ENCODE data around the gene NRARP. TPM values are rescaled to one million over a fixed set of nuclear protein-coding genes. Genes with fewer than 3 reads are reported as not detected.
A peak's percentile ranks its signal among the peaks of the same experiment; 100 is the strongest.

The NRARP gene
- total and polyA plus RNA-seq, 2 of the 13 experiments (the other 11 are each of a cell fraction or from before 2014, with no cell fraction given), result 0.22 to 0.46 TPM

DNA sequence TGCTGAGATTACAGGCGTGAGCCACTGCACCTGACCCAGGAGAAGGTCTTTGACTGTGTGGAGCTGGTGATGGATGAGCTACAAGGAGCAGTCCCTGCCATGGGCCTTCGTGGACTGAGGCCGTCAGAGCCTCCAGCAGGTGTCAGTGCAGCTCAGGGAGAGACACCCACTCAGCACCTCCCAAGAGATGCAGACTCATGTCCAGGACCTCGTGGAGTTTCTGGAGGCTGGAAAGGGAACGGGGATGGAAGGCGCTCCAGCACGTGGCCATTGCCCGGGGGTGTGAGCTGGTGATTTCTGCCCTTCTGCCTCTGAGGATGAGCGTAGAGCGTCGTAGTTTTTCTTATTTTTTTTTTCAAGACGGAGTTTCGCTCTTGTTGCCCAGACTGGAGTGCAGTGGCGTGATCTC lies 15.1 kb downstream of the NRARP start (continued):
- TF ChIP-seq PAX8 (CRISPR knock-in tag; IDR thresholded peaks at IDR 0.05; ENCODE audit: borderline replicate concordance) (no peak), NR2C2 (CRISPR knock-in tag; IDR thresholded peaks at IDR 0.05; ENCODE audit: borderline replicate concordance) (no peak), RARG (CRISPR knock-in tag; IDR thresholded peaks at IDR 0.05; ENCODE audit: low read depth) (no peak), NR2F6 (IDR thresholded peaks at IDR 0.05) (no peak), NR2F6 (CRISPR knock-in tag; IDR thresholded peaks at IDR 0.05) (peak; percentile 34; the same call in 1 of the 2 replicates), LCORL (IDR thresholded peaks at IDR 0.05) (no peak), LCORL (CRISPR knock-in tag; IDR thresholded peaks at IDR 0.05) (no peak), ZNF670 (CRISPR knock-in tag; IDR thresholded peaks at IDR 0.05; ENCODE audit: borderline replicate concordance) (no peak), MXD4 (CRISPR knock-in tag; IDR thresholded peaks at IDR 0.05) (no peak), RCOR2 (CRISPR knock-in tag; IDR thresholded peaks at IDR 0.05) (no peak), SAP130 (CRISPR knock-in tag; IDR thresholded peaks at IDR 0.05; ENCODE audit: low read depth) (peak; percentile 59; the same call in 1 of the 2 replicates), ZNF329 (CRISPR knock-in tag; IDR thresholded peaks at IDR 0.05; ENCODE audit: low read depth) (no peak), THAP11 (CRISPR knock-in tag; IDR thresholded peaks at IDR 0.05) (peak; percentile 59), TEAD3 (CRISPR knock-in tag; optimal IDR thresholded peaks at IDR 0.05; ENCODE audit: borderline replicate concordance) (peak; percentile 24), NFKBIZ (CRISPR knock-in tag; IDR thresholded peaks at IDR 0.05) (no peak), RFX5 (IDR thresholded peaks at IDR 0.05; ENCODE audit: low read depth, low read length) (no peak), THAP9 (CRISPR knock-in tag; IDR thresholded peaks at IDR 0.05; ENCODE audit: borderline replicate concordance) (0 out of 2 replicates have a peak, but pooled peaks have one; percentile 24), MXD3 (CRISPR knock-in tag; IDR thresholded peaks at IDR 0.05) (peak; percentile 18; the same call in 1 of the 2 replicates), NFE2L2 (IDR thresholded peaks at IDR 0.05; ENCODE audit: low read length) (no peak), MNT (IDR thresholded peaks at IDR 0.05) (peak; percentile 64)
- TF ChIP-seq, protein P1, sequence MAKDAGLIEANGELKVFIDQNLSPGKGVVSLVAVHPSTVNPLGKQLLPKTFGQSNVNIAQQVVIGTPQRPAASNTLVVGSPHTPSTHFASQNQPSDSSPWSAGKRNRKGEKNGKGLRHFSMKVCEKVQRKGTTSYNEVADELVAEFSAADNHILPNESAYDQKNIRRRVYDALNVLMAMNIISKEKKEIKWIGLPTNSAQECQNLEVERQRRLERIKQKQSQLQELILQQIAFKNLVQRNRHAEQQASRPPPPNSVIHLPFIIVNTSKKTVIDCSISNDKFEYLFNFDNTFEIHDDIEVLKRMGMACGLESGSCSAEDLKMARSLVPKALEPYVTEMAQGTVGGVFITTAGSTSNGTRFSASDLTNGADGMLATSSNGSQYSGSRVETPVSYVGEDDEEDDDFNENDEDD (CRISPR knock-in tag; IDR thresholded peaks at IDR 0.05; ENCODE audit: borderline replicate concordance), result peak; percentile 75; the same call in 1 of the 2 replicates
- TF ChIP-seq, protein P2, sequence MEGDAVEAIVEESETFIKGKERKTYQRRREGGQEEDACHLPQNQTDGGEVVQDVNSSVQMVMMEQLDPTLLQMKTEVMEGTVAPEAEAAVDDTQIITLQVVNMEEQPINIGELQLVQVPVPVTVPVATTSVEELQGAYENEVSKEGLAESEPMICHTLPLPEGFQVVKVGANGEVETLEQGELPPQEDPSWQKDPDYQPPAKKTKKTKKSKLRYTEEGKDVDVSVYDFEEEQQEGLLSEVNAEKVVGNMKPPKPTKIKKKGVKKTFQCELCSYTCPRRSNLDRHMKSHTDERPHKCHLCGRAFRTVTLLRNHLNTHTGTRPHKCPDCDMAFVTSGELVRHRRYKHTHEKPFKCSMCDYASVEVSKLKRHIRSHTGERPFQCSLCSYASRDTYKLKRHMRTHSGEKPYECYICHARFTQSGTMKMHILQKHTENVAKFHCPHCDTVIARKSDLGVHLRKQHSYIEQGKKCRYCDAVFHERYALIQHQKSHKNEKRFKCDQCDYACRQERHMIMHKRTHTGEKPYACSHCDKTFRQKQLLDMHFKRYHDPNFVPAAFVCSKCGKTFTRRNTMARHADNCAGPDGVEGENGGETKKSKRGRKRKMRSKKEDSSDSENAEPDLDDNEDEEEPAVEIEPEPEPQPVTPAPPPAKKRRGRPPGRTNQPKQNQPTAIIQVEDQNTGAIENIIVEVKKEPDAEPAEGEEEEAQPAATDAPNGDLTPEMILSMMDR (CRISPR knock-in tag; IDR thresholded peaks at IDR 0.05), result peak; percentile 92
- TF ChIP-seq, protein P3, sequence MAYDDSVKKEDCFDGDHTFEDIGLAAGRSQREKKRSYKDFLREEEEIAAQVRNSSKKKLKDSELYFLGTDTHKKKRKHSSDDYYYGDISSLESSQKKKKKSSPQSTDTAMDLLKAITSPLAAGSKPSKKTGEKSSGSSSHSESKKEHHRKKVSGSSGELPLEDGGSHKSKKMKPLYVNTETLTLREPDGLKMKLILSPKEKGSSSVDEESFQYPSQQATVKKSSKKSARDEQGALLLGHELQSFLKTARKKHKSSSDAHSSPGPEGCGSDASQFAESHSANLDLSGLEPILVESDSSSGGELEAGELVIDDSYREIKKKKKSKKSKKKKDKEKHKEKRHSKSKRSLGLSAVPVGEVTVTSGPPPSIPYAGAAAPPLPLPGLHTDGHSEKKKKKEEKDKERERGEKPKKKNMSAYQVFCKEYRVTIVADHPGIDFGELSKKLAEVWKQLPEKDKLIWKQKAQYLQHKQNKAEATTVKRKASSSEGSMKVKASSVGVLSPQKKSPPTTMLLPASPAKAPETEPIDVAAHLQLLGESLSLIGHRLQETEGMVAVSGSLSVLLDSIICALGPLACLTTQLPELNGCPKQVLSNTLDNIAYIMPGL (CRISPR knock-in tag; IDR thresholded peaks at IDR 0.05; ENCODE audit: borderline replicate concordance in 1 of 2, low read depth in 1 of 2), result peak in 1 of 2 experiments; percentile 62; a peak in 1 of 4 replicates
